A673 (cell line): Measurements from ENCODE around the gene NKD1.

Experiments used
- CTCF ChIP-seq: fragments of 300-800, 200-600 bp; sonication (generic); conservative IDR thresholded peaks from 2 replicates; pipeline ENCODE4 v1.5.1; 2017; ENCODE audit warnings: low read depth, mild to moderate bottlenecking, antibody characterized with exemption, low read length, moderate library complexity, mixed read lengths
- EZH2 ChIP-seq: fragments of 200-600 bp; sonication (generic); IDR thresholded peaks from 2 replicates; pipeline ENCODE4 v1.6.1; 2017; ENCODE audit warnings: borderline replicate concordance, low read depth, mild to moderate bottlenecking, mixed read lengths, antibody characterized with exemption, low read length; ENCODE audit not compliant: poor library complexity, severe bottlenecking

DNA sequence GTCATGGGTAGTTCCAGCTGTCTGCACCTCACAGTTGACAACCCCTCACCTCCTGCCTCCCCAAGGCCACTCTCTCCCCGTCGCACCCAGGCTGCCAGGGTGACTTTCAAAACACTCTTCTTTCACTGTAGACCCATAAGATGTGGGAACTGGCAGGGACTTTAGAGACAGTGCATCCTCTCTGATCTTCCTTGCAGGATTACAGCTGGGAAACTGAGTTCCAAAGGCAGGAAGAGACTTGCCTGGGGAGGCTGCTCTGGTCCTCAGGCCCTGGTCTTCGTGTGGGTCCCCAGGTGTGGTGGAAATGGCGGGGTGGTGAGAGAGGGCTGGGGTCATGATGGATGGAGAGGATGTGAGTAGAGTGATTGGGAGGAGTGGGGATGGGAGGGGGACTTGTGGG is 21.9 kb upstream of the NKD1 start:
- no peak for TF ChIP-seq CTCF
- no peak for TF ChIP-seq EZH2
